DOHH2 (cell line): ENCODE measurements around the gene GFER.
A peak's percentile ranks its signal among the peaks of the same experiment; 100 is the strongest.

ENCODE experiments used
- H3F3A ChIP-seq: fragments of 200-600 bp; sonication (generic), shearing (Covaris generic); 2 replicates; pipeline ENCODE4 v1.6.0; 2016; ENCODE audit warnings: antibody characterized with exemption, mild to moderate bottlenecking; ENCODE audit not compliant: control insufficient read depth, insufficient read depth
- H3K27ac ChIP-seq: fragments of 200-600 bp; sonication (generic); 2 replicates; pipeline ENCODE4 v1.5.1; 2014; ENCODE audit warnings: low read depth, mild to moderate bottlenecking, low read length, moderate library complexity
- H3K27me3 ChIP-seq: fragments of 200-600 bp; sonication (generic); 2 replicates; pipeline ENCODE4 v1.6.1; 2014; ENCODE audit warnings: mild to moderate bottlenecking, low read length, mixed read lengths; ENCODE audit not compliant: control insufficient read depth
- H3K36me3 ChIP-seq: fragments of 200-600 bp; sonication (generic); 2 replicates; pipeline ENCODE4 v1.6.1; 2014; ENCODE audit warnings: mild to moderate bottlenecking, low read length, moderate library complexity, mixed read lengths; ENCODE audit not compliant: control insufficient read depth
- H3K4me1 ChIP-seq: fragments of 200-600 bp; sonication (generic); 2 replicates; pipeline ENCODE4 v1.6.1; 2014; ENCODE audit warnings: mild to moderate bottlenecking, low read length, mixed read lengths; ENCODE audit not compliant: control insufficient read depth
- H3K4me2 ChIP-seq: fragments of 200-600 bp; sonication (generic); 2 replicates; pipeline ENCODE4 v1.6.0; 2014; ENCODE audit warnings: mild to moderate bottlenecking, low read length, moderate library complexity
- H3K4me3 ChIP-seq: fragments of 200-600 bp; sonication (generic); 2 replicates; pipeline ENCODE4 v1.5.1; 2014; ENCODE audit warnings: mild to moderate bottlenecking, low read length, mixed read lengths
- H3K79me2 ChIP-seq: fragments of 200-600 bp; sonication (generic); 2 replicates; pipeline ENCODE4 v1.6.1; 2014; ENCODE audit warnings: mild to moderate bottlenecking, low read length, mixed read lengths; ENCODE audit not compliant: control insufficient read depth
- H3K9me2 ChIP-seq: fragments of 200-600 bp; sonication (generic); replicated peaks from 2 replicates; pipeline ENCODE4 v1.6.1; 2014; ENCODE audit warnings: mild to moderate bottlenecking, low read length, mixed read lengths; ENCODE audit not compliant: control insufficient read depth
- H3K9me3 ChIP-seq: fragments of 200-600 bp; sonication (generic); 2 replicates; pipeline ENCODE4 v1.6.1; 2014; ENCODE audit warnings: antibody characterized with exemption, low read length, mixed read lengths; ENCODE audit not compliant: control insufficient read depth, insufficient read depth
- H4K20me1 ChIP-seq: fragments of 200-600 bp; sonication (generic); 2 replicates; pipeline ENCODE4 v1.6.0; 2014; ENCODE audit warnings: low read depth, mild to moderate bottlenecking, antibody characterized with exemption, low read length, moderate library complexity; ENCODE audit not compliant: control insufficient read depth, insufficient read depth
- CTCF ChIP-seq: fragments of 200-600 bp; sonication (generic); IDR thresholded peaks from one replicate; pipeline ENCODE4 v1.5.1; 2014; ENCODE audit warnings: antibody characterized with exemption, mild to moderate bottlenecking, low read depth, low read length; ENCODE audit not compliant: poor library complexity, severe bottlenecking
- EZH2phosphoT487 ChIP-seq: fragments of 200-600 bp; sonication (generic); IDR thresholded peaks from 2 replicates; pipeline ENCODE4 v1.6.1; 2017; ENCODE audit warnings: borderline replicate concordance, mild to moderate bottlenecking, antibody characterized with exemption, low read length, moderate library complexity, mixed read lengths

Gene GFER

GRCh38 chr16:2015117-2015946 lies 31.3 kb downstream of the GFER start:
- Histone ChIP-seq H3K9me2 (no peaks in the 10 kb centered on the region), H3K9me3 (no peaks in the 10 kb centered on the region), H4K20me1 (no peaks in the 10 kb centered on the region), H3K4me2 (no peak overlapping the region), H3K27ac (no peak overlapping the region), H3K36me3 (no peaks in the 10 kb centered on the region), H3K27me3 (peaks cover 20% of the 10 kb centered on the region), H3K4me3 (no peak overlapping the region), H3K79me2 (peaks cover 5% of the 10 kb centered on the region), H3K4me1 (peaks cover 6% of the 10 kb centered on the region), H3F3A (no peaks in the 10 kb centered on the region)
- TF ChIP-seq CTCF = no peak
- no peak for TF ChIP-seq EZH2phosphoT487

- Histone ChIP-seq H3K79me2 (peaks cover under 1% of the 10 kb centered on the region; the same call in 1 of the 2 replicates), H3K4me2 (no peak overlapping the region), H3K4me3 (no peak overlapping the region), H3K36me3 (no peaks in the 10 kb centered on the region), H3K9me3 (no peaks in the 10 kb centered on the region), H3K27ac (no peak overlapping the region), H3K27me3 (peaks cover 26% of the 10 kb centered on the region), H3K4me1 (peaks cover under 1% of the 10 kb centered on the region), H3F3A (no peaks in the 10 kb centered on the region), H3K9me2 (no peaks in the 10 kb centered on the region), H4K20me1 (no peaks in the 10 kb centered on the region)
- TF ChIP-seq EZH2phosphoT487 = no peak
These were observed 31.9 kb downstream of the GFER start for GRCh38 chr16:2015947-2016208.

- TF ChIP-seq EZH2phosphoT487 (no peak), CTCF (peak; percentile 76)
- peaks cover 26% of the 10 kb centered on the region for H3K27me3 ChIP-seq
- H3K4me2 ChIP-seq = no peak overlapping the region
- H3K9me3 ChIP-seq = no peaks in the 10 kb centered on the region
- no peak overlapping the region for H3K27ac ChIP-seq
- H4K20me1 ChIP-seq = no peaks in the 10 kb centered on the region
- no peaks in the 10 kb centered on the region for H3K4me1 ChIP-seq
- H3F3A ChIP-seq = no peaks in the 10 kb centered on the region
- no peaks in the 10 kb centered on the region for H3K79me2 ChIP-seq
- H3K9me2 ChIP-seq = no peaks in the 10 kb centered on the region
- H3K4me3 ChIP-seq = no peak overlapping the region
- no peaks in the 10 kb centered on the region for H3K36me3 ChIP-seq
These were observed 32.5 kb downstream of the GFER start for GRCh38 chr16:2016407-2016922.

GRCh38 chr16:2019518-2019920 lies 35.5 kb downstream of the GFER start, which contains the start of gene NPW:
Gene NPW, plus strand, starts transcription at chr16:2019785.
- no peaks in the 10 kb centered on the region for H3K36me3 ChIP-seq
- TF ChIP-seq CTCF (no peak), EZH2phosphoT487 (no peak)
- no peak within 1 kb of the TSS for H3K4me3 ChIP-seq
- no peaks in the 10 kb centered on the region for H3K79me2 ChIP-seq
- H3K9me3 ChIP-seq = no peaks in the 10 kb centered on the region
- H3K4me1 ChIP-seq = peaks cover 12% of the 10 kb centered on the region
- no peaks in the 10 kb centered on the region for H3K9me2 ChIP-seq
- no peaks in the 10 kb centered on the region for H4K20me1 ChIP-seq
- H3F3A ChIP-seq = no peaks in the 10 kb centered on the region; the same call in 1 of the 2 replicates
- peaks cover 32% of the 10 kb centered on the region for H3K27me3 ChIP-seq
- H3K4me2 ChIP-seq = no peak within 1 kb of the TSS
- H3K27ac ChIP-seq = no peak within 1 kb of the TSS
